Thymus (tissue), 11 donors: ENCODE measurements around the gene MACROH2A1. TPM values are rescaled to one million over a fixed set of nuclear protein-coding genes. Genes with fewer than 3 reads are reported as not detected.

ENCODE experiments used
- DNase-seq, 9 donors: peaks; one replicate each; pipeline ENCODE4 v3.0.0-alpha.2; 2013; ENCODE audit warnings: low spot score in 9 of 9, low read depth in 6 of 9, missing footprints in 1 of 9
- H3K27ac ChIP-seq, 2 donors: one replicate each; pipeline ENCODE4 v1.5.1; 2013; ENCODE audit warnings: control low read depth in 1 of 2, low read depth in 1 of 2, low read length in 1 of 2, mild to moderate bottlenecking in 1 of 2, moderate library complexity in 1 of 2
- H3K27me3 ChIP-seq, 2 donors: one replicate each; pipeline ENCODE4 v1.5.1; 2013; ENCODE audit warnings: low read length in 1 of 2; ENCODE audit not compliant: control insufficient read depth in 2 of 2, insufficient read depth in 1 of 2
- H3K36me3 ChIP-seq, 2 donors: one replicate each; pipeline ENCODE4 v1.5.1; 2013; ENCODE audit warnings: low read length in 1 of 2, mild to moderate bottlenecking in 1 of 2, moderate library complexity in 1 of 2; ENCODE audit not compliant: control insufficient read depth in 2 of 2, insufficient read depth in 2 of 2
- H3K4me1 ChIP-seq, 2 donors: one replicate each; pipeline ENCODE4 v1.5.1; 2013; ENCODE audit warnings: low read length in 2 of 2; ENCODE audit not compliant: control insufficient read depth in 2 of 2, insufficient read depth in 2 of 2
- H3K4me3 ChIP-seq, 2 donors: one replicate each; pipeline ENCODE4 v1.5.1; 2013; ENCODE audit warnings: low read length in 2 of 2, control low read depth in 1 of 2, mild to moderate bottlenecking in 1 of 2
- H3K9me3 ChIP-seq, 2 donors: one replicate each; pipeline ENCODE4 v1.5.1; 2013; ENCODE audit warnings: low read length in 1 of 2, mild to moderate bottlenecking in 1 of 2; ENCODE audit not compliant: control insufficient read depth in 2 of 2, insufficient read depth in 1 of 2
- WGBS: extraction: QIAGEN DNeasy Blood & Tissue Kit; methylation state at CpG from one replicate; pipeline ENCODE4 v1.1.7; 2013; 5-methylcytosine and 5-hydroxymethylcytosine counted together
- polyA plus RNA-seq: library from polyadenylated mRNA; stranded (reverse); fragments of 200-250 nt; gene quantifications from one replicate; pipeline ENCODE4 v1.2.3, GENCODE V29; 2013
- total RNA-seq: library from RNA; stranded (reverse); fragments of 120-200 nt; gene quantifications from one replicate; pipeline ENCODE4 v1.2.4, GENCODE V29; 2013
- donor health status: healthy.

Gene MACROH2A1
- total and polyA plus RNA-seq, 2 donors: 206 to 244 TPM

DNA sequence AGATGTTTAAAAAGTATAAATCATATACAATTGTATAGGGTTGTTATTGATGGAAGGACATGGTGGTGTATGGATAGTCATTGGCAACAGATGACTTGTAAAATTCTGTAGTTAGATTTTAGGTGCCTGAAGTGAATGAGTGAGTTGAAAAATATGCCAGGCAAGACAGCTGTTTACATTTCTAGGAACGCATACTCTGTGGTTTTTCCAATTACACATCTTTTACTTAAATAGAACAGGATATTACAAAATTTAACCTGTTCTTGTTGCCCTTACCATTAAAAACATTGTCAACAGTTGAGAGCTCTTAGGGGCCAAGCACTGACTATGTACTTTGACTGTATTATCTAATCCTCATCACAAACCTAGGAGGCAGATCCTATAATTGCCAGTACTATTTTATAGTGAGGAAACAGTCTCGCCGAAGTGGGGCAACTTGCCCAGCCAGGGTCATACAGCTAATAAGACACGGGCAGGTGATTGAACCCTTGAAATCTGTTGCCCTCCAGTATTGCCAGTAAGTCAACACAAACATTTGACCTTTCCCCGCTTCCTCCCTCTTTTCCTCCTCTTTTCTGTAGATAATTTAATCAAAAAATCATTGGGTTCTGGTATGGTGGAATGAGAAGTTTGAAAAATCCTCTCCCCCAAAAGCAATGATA lies 88.6 kb downstream of the MACROH2A1 start:
- H3K36me3 ChIP-seq: no peaks in the 10 kb centered on the region
- H3K4me3 ChIP-seq: no peak overlapping the region
- H3K9me3 ChIP-seq: no peaks in the 10 kb centered on the region
- no peaks in the 10 kb centered on the region for H3K27me3 ChIP-seq
- WGBS: 53% methylated on average over 5 of the region's 5 CpGs
- peaks cover 0 to 12% of the 10 kb centered on the region in 2 donors for H3K4me1 ChIP-seq
- DNase-seq: no peak
- H3K27ac ChIP-seq: no peak overlapping the region

DNA sequence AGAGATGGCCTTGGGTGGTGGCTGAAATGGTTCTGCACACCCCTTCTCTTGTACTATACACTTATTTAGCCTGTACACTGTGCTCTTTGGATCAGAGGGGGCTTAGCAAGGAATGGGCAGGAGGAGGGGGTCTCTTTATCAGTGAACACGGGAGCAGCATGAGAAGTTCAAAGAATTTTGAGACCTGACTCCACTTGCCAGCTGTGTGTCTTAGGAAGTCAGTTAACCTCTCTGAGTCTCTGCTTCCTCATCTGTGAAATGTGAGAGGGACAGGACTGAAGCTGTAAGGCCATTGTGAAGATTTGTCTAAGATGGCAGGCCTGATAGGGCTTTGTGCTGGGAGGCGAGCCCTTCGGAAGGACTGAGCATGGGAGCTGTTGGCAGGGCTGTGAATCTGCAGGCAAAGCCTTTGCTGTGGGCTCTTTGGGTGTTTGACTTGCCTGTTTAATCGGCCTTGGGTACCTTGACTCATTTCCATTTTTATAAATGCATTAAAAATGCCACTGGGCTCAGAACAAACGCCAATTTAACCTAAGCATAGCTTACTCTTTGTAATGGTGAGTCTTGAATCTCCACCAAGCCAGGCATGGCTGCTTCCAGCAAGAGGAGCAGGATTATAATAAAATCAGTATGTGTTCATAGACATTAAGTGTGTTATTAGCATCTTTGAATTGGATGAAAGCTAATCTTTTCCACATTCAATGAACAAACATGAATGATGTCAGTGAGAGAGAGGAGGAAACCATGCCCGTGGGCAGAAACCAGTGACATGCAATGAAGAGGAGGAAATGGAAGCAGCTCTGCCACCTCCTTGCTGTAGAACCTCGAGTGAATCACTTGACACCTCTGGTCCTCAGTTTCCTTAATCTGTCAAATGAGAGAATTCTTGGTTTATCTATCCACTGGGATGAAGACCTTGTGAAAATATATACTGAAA lies 89.4 kb downstream of the MACROH2A1 start:
- Histone ChIP-seq H3K36me3 (no peaks in the 10 kb centered on the region), H3K27ac (no peak overlapping the region), H3K4me3 (no peak overlapping the region), H3K4me1 (peaks cover 0 to 19% of the 10 kb centered on the region in 2 donors), H3K27me3 (no peaks in the 10 kb centered on the region), H3K9me3 (no peaks in the 10 kb centered on the region)
- DNase-seq: no peak
- 66% methylated on average over 7 of the region's 7 CpGs for WGBS

DNA sequence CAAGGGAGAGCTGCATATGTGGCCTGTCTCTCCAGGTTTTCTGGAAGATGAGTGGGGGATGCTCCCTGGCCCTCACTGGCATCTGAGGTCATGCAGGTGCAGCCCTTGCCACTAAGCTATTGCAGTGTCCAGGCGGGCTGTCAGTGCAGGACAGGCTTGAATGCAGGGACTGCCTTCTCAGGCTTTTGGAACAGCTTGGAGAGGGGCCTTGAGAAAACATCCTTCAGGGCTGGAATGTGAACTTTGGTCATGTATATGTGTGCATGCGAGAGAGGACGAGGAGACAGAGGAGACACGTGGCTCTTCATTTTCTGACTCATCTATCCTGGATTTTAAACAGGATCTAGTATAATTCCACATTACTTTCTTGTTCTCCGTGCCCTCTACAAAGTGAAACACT lies 90.3 kb downstream of the MACROH2A1 start:
- Histone ChIP-seq H3K27me3 (no peaks in the 10 kb centered on the region), H3K4me1 (peaks cover 0 to 24% of the 10 kb centered on the region in 2 donors), H3K9me3 (no peaks in the 10 kb centered on the region), H3K36me3 (no peaks in the 10 kb centered on the region), H3K27ac (no peak overlapping the region), H3K4me3 (no peak overlapping the region)
- DNase-seq: no peak
- 95% methylated on average over 5 of the region's 5 CpGs for WGBS

DNA sequence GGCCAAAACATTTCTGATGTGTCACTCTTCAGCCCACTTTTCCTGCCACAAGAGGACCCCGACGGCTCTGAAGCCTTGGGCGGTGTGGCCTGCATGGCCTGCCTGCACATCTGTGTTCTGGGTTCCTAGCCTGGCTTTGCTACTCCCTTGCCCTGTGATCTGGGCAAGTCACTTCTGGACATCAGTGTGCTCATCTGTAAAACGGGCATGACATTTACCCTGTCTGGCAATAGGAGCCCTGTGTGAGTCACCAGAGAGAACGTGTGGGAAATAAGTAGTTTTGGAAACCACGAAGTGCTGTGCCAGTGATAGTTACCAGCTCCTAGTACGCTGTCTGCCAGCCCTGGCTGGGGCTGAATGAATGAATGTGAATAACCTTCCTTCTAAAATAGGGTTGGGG lies 90.8 kb downstream of the MACROH2A1 start:
- no peaks in the 10 kb centered on the region for H3K27me3 ChIP-seq
- H3K4me3 ChIP-seq: no peak overlapping the region
- H3K27ac ChIP-seq: no peak overlapping the region
- WGBS: 76% methylated on average over 7 of the region's 7 CpGs
- no peak for DNase-seq
- no peaks in the 10 kb centered on the region for H3K9me3 ChIP-seq
- H3K36me3 ChIP-seq: no peaks in the 10 kb centered on the region
- peaks cover 0 to 24% of the 10 kb centered on the region in 2 donors for H3K4me1 ChIP-seq

DNA sequence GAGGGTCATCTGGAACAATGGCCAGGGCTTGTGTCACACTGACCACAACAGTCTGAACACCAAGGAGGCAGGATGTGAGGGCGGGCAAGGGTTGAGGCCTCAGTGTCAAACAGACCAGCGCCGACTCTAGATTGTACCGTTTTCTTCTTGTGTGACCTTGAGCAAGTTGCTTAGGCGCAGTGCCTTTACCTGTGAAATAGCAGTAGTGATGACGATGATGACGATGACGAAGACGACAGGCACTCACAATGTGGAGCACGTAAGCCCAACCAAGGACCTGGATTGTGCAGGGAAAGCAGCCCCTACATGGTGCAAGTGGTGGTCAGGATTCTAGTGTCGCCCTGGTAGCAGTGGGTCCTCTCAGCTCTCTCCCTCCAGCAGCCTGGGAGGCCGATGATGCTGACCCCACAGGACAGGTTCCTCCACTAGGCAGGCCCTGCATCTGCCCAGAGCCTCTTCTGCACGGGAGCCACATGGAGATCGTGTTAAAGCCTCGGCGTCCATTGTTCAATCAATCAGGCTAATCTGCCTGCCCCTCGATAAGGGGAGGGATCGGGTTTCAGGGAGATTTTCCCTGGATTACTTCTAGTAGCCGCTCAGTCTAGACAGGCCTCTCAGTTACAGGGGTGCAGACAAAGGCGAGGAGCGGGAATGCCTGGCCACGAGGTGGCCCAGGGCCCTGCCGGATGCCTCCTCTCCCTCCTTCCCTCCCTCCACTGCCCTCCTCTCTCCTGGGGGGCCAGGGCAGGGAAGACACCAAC lies 91.7 kb downstream of the MACROH2A1 start:
- WGBS: 91% methylated on average over 23 of the region's 23 CpGs
- H3K9me3 ChIP-seq: no peaks in the 10 kb centered on the region
- no peak for DNase-seq

DNA sequence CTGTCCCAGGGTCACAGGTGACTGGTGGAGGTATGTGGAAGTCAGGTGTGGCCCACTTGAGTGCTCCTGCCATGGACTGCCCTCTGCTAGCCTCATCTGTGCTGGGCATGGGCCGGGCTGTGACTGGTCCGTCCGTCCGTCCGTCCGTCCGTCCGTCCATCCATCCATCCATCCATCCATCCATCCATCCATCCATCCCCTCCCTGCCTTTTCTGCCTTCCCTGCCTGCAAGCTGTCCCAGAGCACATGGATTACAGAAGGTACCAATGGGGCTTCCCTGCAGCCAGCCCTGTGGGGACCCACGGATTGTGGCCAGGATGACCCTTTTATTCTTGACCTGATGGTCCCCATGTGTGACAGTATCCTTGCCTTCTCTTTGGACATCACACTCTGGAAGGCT lies 92.5 kb downstream of the MACROH2A1 start:
- no peak overlapping the region for H3K27ac ChIP-seq
- no peaks in the 10 kb centered on the region for H3K27me3 ChIP-seq
- no peak for DNase-seq
- H3K4me3 ChIP-seq: no peak overlapping the region
- 95% methylated on average over 9 of the region's 9 CpGs for whole genome bisulfite sequencing
- no peaks in the 10 kb centered on the region for H3K36me3 ChIP-seq
- peaks cover 0 to 24% of the 10 kb centered on the region in 2 donors for H3K4me1 ChIP-seq
- H3K9me3 ChIP-seq: no peaks in the 10 kb centered on the region

More for the DNA sequence above, 91.7 kb downstream of the MACROH2A1 start:
- Histone ChIP-seq H3K27me3 (no peaks in the 10 kb centered on the region), H3K27ac (no peak overlapping the region), H3K4me3 (no peak overlapping the region), H3K4me1 (peaks cover 0 to 24% of the 10 kb centered on the region in 2 donors), H3K36me3 (no peaks in the 10 kb centered on the region)

DNA sequence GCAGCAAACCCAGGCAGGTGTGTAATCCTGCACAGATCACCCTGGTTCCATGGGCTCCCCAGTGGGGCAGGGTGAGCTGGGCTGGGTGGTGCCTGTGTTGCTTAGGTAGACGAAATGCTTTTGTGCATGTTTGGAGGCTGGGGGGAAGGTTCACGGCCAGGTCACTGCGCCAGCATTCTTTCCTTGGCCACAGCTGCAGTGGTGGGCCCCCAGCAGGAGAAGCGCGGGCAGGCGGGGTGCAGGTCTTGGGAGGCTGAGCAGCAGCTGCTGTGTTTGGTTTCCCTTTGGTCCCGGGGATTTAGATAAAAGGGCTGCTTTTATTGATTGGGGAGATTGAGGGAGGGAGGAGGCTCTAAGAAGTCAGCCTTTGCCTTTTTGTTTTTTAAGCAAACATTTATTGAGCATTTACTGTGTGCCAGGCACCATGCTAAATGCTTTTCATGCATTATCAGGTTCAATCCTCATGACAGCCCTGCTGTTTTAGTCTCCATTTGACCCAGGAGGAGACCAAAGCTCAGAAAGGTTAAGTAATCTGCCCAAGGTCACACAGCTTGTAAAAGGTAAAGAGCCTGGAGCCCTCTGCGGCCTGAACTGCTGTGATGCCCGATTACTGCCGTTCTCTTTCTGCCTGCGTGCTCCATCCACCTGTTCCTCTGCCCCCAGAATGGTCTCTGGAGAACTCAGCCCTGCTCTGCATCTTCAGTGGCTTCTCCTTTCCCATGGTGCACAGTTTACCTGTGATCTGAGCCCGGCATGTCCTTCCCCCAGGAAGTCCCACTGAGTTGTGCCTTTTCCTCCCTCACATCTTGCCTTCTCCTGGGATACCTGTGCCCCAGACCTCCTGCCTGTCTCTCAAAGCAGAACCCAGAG lies 94.4 kb downstream of the MACROH2A1 start:
- DNase-seq: no peak
- no peaks in the 10 kb centered on the region for H3K9me3 ChIP-seq

DNA sequence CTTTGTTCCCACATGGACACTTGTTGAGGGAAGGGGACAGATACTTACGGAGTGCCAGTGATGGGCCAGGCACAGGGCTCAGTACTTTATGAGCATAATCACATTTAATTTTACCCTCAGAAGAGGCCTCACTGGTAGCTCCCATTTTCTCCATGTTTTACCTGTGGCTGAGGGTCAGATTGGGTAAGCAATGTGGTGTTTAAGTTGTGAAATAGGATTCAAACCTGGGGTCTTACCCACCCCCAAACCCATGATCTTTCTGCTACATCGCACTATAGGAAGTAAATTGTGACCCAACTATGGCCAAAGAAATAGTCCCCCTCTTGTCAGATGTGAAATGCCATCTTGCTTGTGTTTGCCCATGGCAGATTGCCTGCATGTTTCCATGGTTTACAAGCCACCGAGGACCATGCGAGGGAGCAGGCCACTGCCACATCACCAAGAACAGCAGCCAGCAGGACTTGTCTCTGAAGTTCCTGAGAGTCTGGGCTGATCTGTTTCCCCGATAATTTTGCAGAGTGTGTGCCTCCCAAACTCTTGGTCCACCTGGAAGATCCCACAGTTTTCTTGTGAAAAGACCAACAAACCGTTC lies 95.4 kb downstream of the MACROH2A1 start:
- Histone ChIP-seq H3K4me3 (no peak overlapping the region), H3K36me3 (no peaks in the 10 kb centered on the region), H3K27me3 (no peaks in the 10 kb centered on the region), H3K4me1 (peaks cover 0 to 13% of the 10 kb centered on the region in 2 donors), H3K9me3 (no peaks in the 10 kb centered on the region), H3K27ac (no peak overlapping the region)
- no peak for DNase-seq
- 95% methylated on average over 6 of the region's 6 CpGs for WGBS

More for the DNA sequence above, 94.4 kb downstream of the MACROH2A1 start:
- peaks cover 0 to 18% of the 10 kb centered on the region in 2 donors for H3K4me1 ChIP-seq
- no peaks in the 10 kb centered on the region for H3K36me3 ChIP-seq
- no peak overlapping the region for H3K27ac ChIP-seq
- no peak overlapping the region for H3K4me3 ChIP-seq
- WGBS: 64% methylated on average over 12 of the region's 12 CpGs
- no peaks in the 10 kb centered on the region for H3K27me3 ChIP-seq
